HL-60 (cell line): Measurements from ENCODE around the gene ZNF57.

ENCODE experiments used
- POLR2AphosphoS5 ChIP-seq: IDR thresholded peaks from 2 replicates; pipeline ENCODE4 v1.6.1; 2012; ENCODE audit warnings: low read depth
- SPI1 ChIP-seq: IDR thresholded peaks from 2 replicates; pipeline ENCODE4 v1.6.1; 2012; ENCODE audit warnings: low read depth, mild to moderate bottlenecking, borderline replicate concordance
- TF ChIP-seq, protein P1 (sequence below): IDR thresholded peaks from one replicate; pipeline ENCODE4 v1.5.1; 2011; ENCODE audit warnings: low read length, control low read depth, inconsistent platforms; ENCODE audit not compliant: insufficient read depth

- TF ChIP-seq, protein P1, sequence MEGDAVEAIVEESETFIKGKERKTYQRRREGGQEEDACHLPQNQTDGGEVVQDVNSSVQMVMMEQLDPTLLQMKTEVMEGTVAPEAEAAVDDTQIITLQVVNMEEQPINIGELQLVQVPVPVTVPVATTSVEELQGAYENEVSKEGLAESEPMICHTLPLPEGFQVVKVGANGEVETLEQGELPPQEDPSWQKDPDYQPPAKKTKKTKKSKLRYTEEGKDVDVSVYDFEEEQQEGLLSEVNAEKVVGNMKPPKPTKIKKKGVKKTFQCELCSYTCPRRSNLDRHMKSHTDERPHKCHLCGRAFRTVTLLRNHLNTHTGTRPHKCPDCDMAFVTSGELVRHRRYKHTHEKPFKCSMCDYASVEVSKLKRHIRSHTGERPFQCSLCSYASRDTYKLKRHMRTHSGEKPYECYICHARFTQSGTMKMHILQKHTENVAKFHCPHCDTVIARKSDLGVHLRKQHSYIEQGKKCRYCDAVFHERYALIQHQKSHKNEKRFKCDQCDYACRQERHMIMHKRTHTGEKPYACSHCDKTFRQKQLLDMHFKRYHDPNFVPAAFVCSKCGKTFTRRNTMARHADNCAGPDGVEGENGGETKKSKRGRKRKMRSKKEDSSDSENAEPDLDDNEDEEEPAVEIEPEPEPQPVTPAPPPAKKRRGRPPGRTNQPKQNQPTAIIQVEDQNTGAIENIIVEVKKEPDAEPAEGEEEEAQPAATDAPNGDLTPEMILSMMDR, result no peak
- no peak for TF ChIP-seq POLR2AphosphoS5
- TF ChIP-seq SPI1, result no peak
Measured at GRCh38 chr19:2877398-2878331, 23.1 kb upstream of the ZNF57 start.
